Memory B cell (primary cell): ENCODE results near the gene MYOZ2.

Source experiments
- ATAC-seq: fragments of 150-1000 bp; cut with Tn5 transposase; 2 replicates; pipeline ENCODE4 v1.10.0; 2021; ENCODE audit warnings: low read depth, mild to moderate bottlenecking, moderate library complexity
- DNase-seq, 2 donors: peaks; one replicate each; pipeline ENCODE4 v3.0.0; 2022; ENCODE audit warnings: low spot score in 2 of 2
- H3K27ac Mint-ChIP-seq: one replicate; pipeline ENCODE4 v1.8.0; 2022; ENCODE audit warnings: mild to moderate bottlenecking, moderate library complexity, mixed read lengths
- H3K27me3 Mint-ChIP-seq: one replicate; pipeline ENCODE4 v1.8.0; 2022; ENCODE audit warnings: mixed read lengths
- H3K36me3 Mint-ChIP-seq: one replicate; pipeline ENCODE4 v1.8.0; 2022; ENCODE audit warnings: mild to moderate bottlenecking, mixed read lengths
- H3K4me1 Mint-ChIP-seq: one replicate; pipeline ENCODE4 v1.8.0; 2022; ENCODE audit warnings: mixed read lengths
- H3K4me3 Mint-ChIP-seq: one replicate; pipeline ENCODE4 v1.8.0; 2022; ENCODE audit warnings: mild to moderate bottlenecking, moderate library complexity, mixed read lengths
- H3K9me3 Mint-ChIP-seq: one replicate; pipeline ENCODE4 v1.8.0; 2022; ENCODE audit warnings: mixed read lengths

The MYOZ2 gene

GRCh38 chr4:119190354-119190753 lies 54.7 kb downstream of the MYOZ2 start:
- ATAC-seq (no peak), DNase-seq (no peak)
- H3K4me3 Mint-ChIP-seq, result no peak overlapping the region
- peaks cover 2% of the 10 kb centered on the region for H3K36me3 Mint-ChIP-seq
- no peaks in the 10 kb centered on the region for H3K4me1 Mint-ChIP-seq
- no peaks in the 10 kb centered on the region for H3K9me3 Mint-ChIP-seq
- no peak overlapping the region for H3K27ac Mint-ChIP-seq
- peaks cover 4% of the 10 kb centered on the region for H3K27me3 Mint-ChIP-seq

GRCh38 chr4:119191505-119191904 lies 55.9 kb downstream of the MYOZ2 start:
- no peak for DNase-seq
- no peak overlapping the region for H3K27ac Mint-ChIP-seq
- H3K4me3 Mint-ChIP-seq, result no peak overlapping the region
- no peaks in the 10 kb centered on the region for H3K4me1 Mint-ChIP-seq
- ATAC-seq, result no peak
- no peaks in the 10 kb centered on the region for H3K9me3 Mint-ChIP-seq
- H3K36me3 Mint-ChIP-seq, result peaks cover 2% of the 10 kb centered on the region
- H3K27me3 Mint-ChIP-seq, result peaks cover 8% of the 10 kb centered on the region

GRCh38 chr4:119197772-119198212 lies 62.2 kb downstream of the MYOZ2 start:
- DNase-seq (no peak), ATAC-seq (no peak)
- H3K27me3 Mint-ChIP-seq, result peaks cover 17% of the 10 kb centered on the region
- H3K4me3 Mint-ChIP-seq, result no peak overlapping the region
- H3K4me1 Mint-ChIP-seq, result peaks cover 6% of the 10 kb centered on the region
- H3K9me3 Mint-ChIP-seq, result peaks cover 2% of the 10 kb centered on the region
- H3K36me3 Mint-ChIP-seq, result peaks cover 6% of the 10 kb centered on the region
- H3K27ac Mint-ChIP-seq, result no peak overlapping the region

GRCh38 chr4:119204916-119205315 lies 69.3 kb downstream of the MYOZ2 start:
- peaks cover 6% of the 10 kb centered on the region for H3K4me1 Mint-ChIP-seq
- DNase-seq, result no peak
- H3K9me3 Mint-ChIP-seq, result no peaks in the 10 kb centered on the region
- no peaks in the 10 kb centered on the region for H3K36me3 Mint-ChIP-seq
- no peak overlapping the region for H3K27ac Mint-ChIP-seq
- no peak for ATAC-seq
- no peak overlapping the region for H3K4me3 Mint-ChIP-seq
- peaks cover 7% of the 10 kb centered on the region for H3K27me3 Mint-ChIP-seq

GRCh38 chr4:119205690-119206089 lies 70.1 kb downstream of the MYOZ2 start:
- DNase-seq (no peak), ATAC-seq (no peak)
- Mint-ChIP-seq H3K27ac (no peak overlapping the region), H3K4me3 (no peak overlapping the region), H3K4me1 (peaks cover 6% of the 10 kb centered on the region), H3K27me3 (peaks cover 3% of the 10 kb centered on the region), H3K9me3 (no peaks in the 10 kb centered on the region), H3K36me3 (no peaks in the 10 kb centered on the region)

- no peaks in the 10 kb centered on the region for H3K9me3 Mint-ChIP-seq
- peaks cover 3% of the 10 kb centered on the region for H3K27me3 Mint-ChIP-seq
- no peak overlapping the region for H3K27ac Mint-ChIP-seq
- DNase-seq (no peak), ATAC-seq (no peak)
- H3K36me3 Mint-ChIP-seq, result no peaks in the 10 kb centered on the region
- H3K4me3 Mint-ChIP-seq, result no peak overlapping the region
- peaks cover 10% of the 10 kb centered on the region for H3K4me1 Mint-ChIP-seq
Observed at GRCh38 chr4:119206178-119206577, 70.5 kb downstream of the MYOZ2 start.

GRCh38 chr4:119207051-119207450 lies 71.4 kb downstream of the MYOZ2 start:
- no peaks in the 10 kb centered on the region for H3K36me3 Mint-ChIP-seq

GRCh38 chr4:119209077-119209476 lies 73.4 kb downstream of the MYOZ2 start:
- Mint-ChIP-seq H3K9me3 (no peaks in the 10 kb centered on the region), H3K36me3 (no peaks in the 10 kb centered on the region), H3K4me3 (no peak overlapping the region), H3K27ac (no peak overlapping the region), H3K4me1 (peaks cover 14% of the 10 kb centered on the region), H3K27me3 (no peaks in the 10 kb centered on the region)
- ATAC-seq (no peak), DNase-seq (no peak)

More at GRCh38 chr4:119207051-119207450, 71.4 kb downstream of the MYOZ2 start:
- DNase-seq (no peak), ATAC-seq (no peak)
- no peaks in the 10 kb centered on the region for H3K9me3 Mint-ChIP-seq
- H3K27me3 Mint-ChIP-seq, result no peaks in the 10 kb centered on the region
- peaks cover 6% of the 10 kb centered on the region for H3K4me1 Mint-ChIP-seq
- H3K4me3 Mint-ChIP-seq, result no peak overlapping the region
- no peak overlapping the region for H3K27ac Mint-ChIP-seq

GRCh38 chr4:119209586-119209985 lies 74.0 kb downstream of the MYOZ2 start:
- Mint-ChIP-seq H3K4me1 (peaks cover 14% of the 10 kb centered on the region), H3K27me3 (no peaks in the 10 kb centered on the region), H3K9me3 (no peaks in the 10 kb centered on the region), H3K27ac (no peak overlapping the region), H3K36me3 (no peaks in the 10 kb centered on the region), H3K4me3 (no peak overlapping the region)
- DNase-seq (no peak), ATAC-seq (no peak)

- H3K27me3 Mint-ChIP-seq, result no peaks in the 10 kb centered on the region
- peak overlapping the region; percentile 97 for H3K4me3 Mint-ChIP-seq
- ATAC-seq (no peak), DNase-seq (no peak)
- H3K27ac Mint-ChIP-seq, result peak overlapping the region; percentile 90
- H3K9me3 Mint-ChIP-seq, result no peaks in the 10 kb centered on the region
- peaks cover 14% of the 10 kb centered on the region for H3K4me1 Mint-ChIP-seq
- H3K36me3 Mint-ChIP-seq, result no peaks in the 10 kb centered on the region
Observed at GRCh38 chr4:119210775-119211174, 75.1 kb downstream of the MYOZ2 start.

- no peaks in the 10 kb centered on the region for H3K9me3 Mint-ChIP-seq
- peak overlapping the region; percentile 90 for H3K27ac Mint-ChIP-seq
- peak in 1 of 2 donors; percentile 1 for DNase-seq
- no peaks in the 10 kb centered on the region for H3K36me3 Mint-ChIP-seq
- H3K4me3 Mint-ChIP-seq, result peak overlapping the region; percentile 97
- H3K27me3 Mint-ChIP-seq, result no peaks in the 10 kb centered on the region
- peak; percentile 8 for ATAC-seq
- peaks cover 14% of the 10 kb centered on the region for H3K4me1 Mint-ChIP-seq
Observed at GRCh38 chr4:119211867-119212233, 76.2 kb downstream of the MYOZ2 start.

GRCh38 chr4:119212234-119212963 lies 76.8 kb downstream of the MYOZ2 start, which contains the start of gene USP53:
USP53 (plus strand) TSS chr4:119212713; CDS start chr4:119239760, 27,047 bp downstream.
- ATAC-seq (peak; percentile 88), DNase-seq (peak; percentile 94 to 95)
- Mint-ChIP-seq H3K27ac (peak within 1 kb of the TSS; percentile 90), H3K36me3 (peaks cover 4% of the 10 kb centered on the region), H3K27me3 (no peaks in the 10 kb centered on the region), H3K9me3 (no peaks in the 10 kb centered on the region), H3K4me3 (peak within 1 kb of the TSS; percentile 97), H3K4me1 (peaks cover 15% of the 10 kb centered on the region)

GRCh38 chr4:119212964-119213606 lies 77.5 kb downstream of the MYOZ2 start:
- DNase-seq (peak in 1 of 2 donors; percentile 51), ATAC-seq (peak; percentile 45)
- Mint-ChIP-seq H3K27ac (peak overlapping the region; percentile 90), H3K4me1 (peaks cover 21% of the 10 kb centered on the region), H3K27me3 (no peaks in the 10 kb centered on the region), H3K4me3 (peak overlapping the region; percentile 97), H3K36me3 (peaks cover 11% of the 10 kb centered on the region), H3K9me3 (no peaks in the 10 kb centered on the region)

GRCh38 chr4:119218093-119218492 lies 82.5 kb downstream of the MYOZ2 start:
- H3K4me1 Mint-ChIP-seq, result peaks cover 11% of the 10 kb centered on the region
- ATAC-seq (no peak), DNase-seq (no peak)
- H3K9me3 Mint-ChIP-seq, result peaks cover 4% of the 10 kb centered on the region
- H3K27me3 Mint-ChIP-seq, result no peaks in the 10 kb centered on the region
- H3K36me3 Mint-ChIP-seq, result peaks cover 30% of the 10 kb centered on the region
- H3K27ac Mint-ChIP-seq, result no peak overlapping the region
- no peak overlapping the region for H3K4me3 Mint-ChIP-seq
